HK-2 (cell line): ENCODE results near the gene KCNN3.

Experiments
- DNase-seq: peaks from one replicate; pipeline ENCODE4 v3.0.0-alpha.2; 2018; ENCODE audit not compliant: unreplicated experiment

KCNN3 gene

DNA sequence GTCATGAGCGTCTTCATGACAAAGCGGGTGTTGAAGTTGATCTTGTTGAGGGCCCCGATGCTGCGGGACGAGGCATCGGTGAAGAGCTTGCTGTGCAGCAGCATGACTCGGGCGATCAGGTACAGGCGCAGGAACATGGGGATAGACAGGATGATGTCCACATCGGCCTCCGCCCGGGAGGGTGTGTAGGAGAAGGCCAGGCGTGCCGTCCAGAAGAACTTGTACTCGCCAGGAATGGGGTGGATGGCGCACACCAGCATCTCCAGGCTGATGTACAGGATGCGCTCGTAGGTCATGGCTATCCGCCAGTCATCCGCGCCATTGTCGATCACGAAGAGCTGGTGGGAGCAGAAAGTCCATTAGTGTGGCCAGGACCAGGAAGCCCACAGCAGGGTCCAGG, 98.0 kb downstream of the KCNN3 start:
- no peak for DNase-seq

- no peak for DNase-seq
Measured at GRCh38 chr1:154770897-154771594, 99.0 kb downstream of the KCNN3 start.

GRCh38 chr1:154769193-154769895, 100.7 kb downstream of the KCNN3 start:
- DNase-seq: no peak

GRCh38 chr1:154768456-154769125, 101.5 kb downstream of the KCNN3 start:
- DNase-seq: no peak

DNA sequence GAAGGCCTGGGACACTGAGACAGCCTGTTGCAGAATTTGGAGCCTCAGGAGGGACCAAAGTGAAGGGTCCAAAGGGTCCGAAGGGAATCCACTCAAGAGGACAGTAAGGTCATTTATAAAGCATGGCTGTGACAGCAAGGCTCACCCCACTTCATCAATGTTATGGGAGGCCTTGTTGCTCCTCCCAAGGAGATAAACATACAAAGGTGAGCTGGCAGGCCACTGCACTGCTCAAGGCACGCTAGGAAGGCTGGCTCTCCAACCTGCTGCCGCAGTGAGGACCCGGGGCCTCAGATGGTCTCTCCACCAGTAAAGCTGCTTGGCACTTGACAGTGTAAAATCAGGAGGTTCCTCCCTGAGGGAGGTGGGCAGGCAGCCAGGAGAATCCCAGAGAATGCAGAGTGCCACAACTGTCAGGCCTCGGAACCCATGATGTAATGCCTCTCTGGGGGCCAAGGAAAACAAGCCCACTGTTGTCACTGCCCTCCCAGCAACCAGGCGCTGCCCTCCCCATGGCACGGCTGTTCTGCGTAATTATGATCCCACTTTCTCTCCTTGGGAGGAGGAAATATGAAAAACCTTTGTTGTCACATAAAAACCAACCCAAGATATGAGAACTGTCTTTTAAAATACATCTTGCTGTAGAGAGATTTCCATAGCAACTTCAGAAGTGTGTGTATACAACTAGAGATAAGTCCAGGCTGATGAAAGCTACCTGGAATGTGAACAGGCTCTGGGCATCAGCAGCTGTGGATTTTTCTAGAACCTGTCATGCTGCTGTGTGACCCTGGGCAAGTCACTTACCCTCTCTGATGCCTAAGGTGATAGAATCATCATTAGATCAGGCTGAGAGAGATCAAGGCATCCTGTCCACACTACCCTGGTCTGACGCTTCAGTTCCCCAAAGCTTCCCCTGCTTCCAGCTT, 102.5 kb downstream of the KCNN3 start:
- no peak for DNase-seq

DNA sequence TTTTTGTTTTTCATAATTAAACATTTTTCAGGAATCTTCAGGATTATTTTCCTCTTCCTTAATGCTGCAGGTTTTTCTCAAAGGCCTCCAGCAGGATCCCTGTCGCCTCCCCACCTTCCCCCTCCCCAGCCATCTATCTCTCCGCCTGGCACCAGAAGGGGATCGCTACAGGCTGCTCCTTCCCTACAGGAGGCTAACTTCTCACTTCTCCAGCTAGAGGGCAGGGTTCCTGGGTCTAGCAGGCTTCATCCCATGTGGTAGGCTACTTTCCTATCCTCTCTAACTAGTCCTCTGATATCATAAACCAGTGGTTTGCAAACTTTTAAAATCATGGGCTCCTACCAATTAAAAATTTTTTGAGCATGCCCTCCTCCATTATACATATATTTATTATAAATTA, 104.1 kb downstream of the KCNN3 start:
- peak; percentile 11 for DNase-seq

DNA sequence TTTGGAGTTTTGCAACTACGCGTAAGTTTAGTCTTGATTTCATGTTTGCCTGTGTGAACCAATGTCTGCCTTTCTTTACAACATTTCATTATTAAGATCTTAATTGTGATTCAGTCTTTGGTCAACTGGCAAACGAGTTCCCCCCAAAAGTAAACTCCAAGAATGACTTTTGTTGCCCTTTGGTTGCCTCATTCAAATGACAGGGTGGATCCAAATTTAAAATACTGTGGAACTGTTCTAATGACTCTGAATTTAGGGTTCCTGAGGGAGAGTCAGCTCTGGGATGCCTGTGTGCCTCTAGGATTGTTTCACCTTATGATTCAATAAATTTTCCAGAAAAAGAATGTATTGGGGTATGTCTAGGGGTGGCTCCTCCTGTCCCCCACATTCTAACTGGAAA, 105.3 kb downstream of the KCNN3 start:
- DNase-seq: no peak

DNA sequence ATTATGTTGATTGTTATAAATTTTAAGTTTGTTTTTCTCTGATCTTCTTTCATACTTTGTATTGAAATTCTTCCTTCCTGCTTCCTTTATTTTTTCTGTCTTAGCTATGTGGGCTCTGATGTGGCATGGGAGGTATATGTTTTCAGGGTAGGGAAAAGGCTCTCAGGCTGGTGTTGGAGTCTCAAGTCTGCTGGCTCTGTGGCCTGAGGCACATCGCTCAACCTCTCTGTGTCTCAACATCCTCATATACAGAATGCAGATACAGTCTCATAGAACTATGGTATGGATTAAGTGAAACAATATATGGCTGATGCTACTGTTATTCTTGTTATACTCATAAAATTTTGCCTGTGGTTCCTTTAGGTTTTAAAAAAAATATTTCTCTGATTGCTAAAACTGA, 105.9 kb downstream of the KCNN3 start:
- DNase-seq: no peak

GRCh38 chr1:154760469-154760933, 109.6 kb downstream of the KCNN3 start:
- DNase-seq: peak; percentile 56

GRCh38 chr1:154759793-154760192, 110.3 kb downstream of the KCNN3 start:
- no peak for DNase-seq

DNA sequence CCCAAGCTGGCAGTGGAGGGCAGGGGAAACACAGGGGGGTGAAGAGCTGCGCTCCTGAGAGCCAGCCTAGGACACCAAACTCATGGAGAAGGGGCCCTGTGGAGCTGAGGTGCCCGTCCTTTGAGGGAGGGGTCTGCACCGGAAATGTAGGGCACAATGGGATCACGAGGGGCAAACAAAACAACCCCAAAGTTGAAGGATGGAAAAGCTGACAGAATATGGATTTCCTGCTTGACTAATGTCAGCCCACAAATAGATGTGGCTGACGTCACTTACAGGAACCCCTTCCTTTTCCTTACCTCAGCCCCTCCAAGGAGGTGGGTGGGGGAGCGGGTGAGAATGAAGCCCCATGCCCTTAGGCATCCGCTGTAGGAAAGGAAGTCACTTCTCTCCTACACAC, 110.9 kb downstream of the KCNN3 start:
- DNase-seq: no peak

DNA sequence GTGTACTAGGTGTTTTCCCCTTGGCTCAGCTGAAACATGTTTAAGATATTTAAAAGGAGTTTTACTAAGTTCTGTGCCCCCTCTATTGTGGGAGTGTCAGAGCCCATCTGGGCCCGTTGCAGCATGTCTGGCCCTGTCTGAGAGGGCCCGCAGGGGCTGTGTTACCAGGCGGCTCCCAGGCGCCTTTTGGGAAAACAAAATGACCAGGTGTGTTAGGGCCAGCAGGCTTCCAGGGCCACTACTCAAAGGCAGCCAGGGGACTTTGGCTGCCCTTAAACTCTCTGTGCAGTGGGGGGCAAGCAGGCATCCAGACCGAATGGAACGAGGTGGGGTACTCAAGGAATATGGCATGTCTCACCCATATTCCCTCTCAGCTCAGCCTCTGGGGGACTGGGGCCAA, 111.7 kb downstream of the KCNN3 start:
- no peak for DNase-seq

- DNase-seq: no peak
Measured at GRCh38 chr1:154756793-154757548, 113.1 kb downstream of the KCNN3 start.

GRCh38 chr1:154755858-154756730, 114.0 kb downstream of the KCNN3 start:
- no peak for DNase-seq

DNA sequence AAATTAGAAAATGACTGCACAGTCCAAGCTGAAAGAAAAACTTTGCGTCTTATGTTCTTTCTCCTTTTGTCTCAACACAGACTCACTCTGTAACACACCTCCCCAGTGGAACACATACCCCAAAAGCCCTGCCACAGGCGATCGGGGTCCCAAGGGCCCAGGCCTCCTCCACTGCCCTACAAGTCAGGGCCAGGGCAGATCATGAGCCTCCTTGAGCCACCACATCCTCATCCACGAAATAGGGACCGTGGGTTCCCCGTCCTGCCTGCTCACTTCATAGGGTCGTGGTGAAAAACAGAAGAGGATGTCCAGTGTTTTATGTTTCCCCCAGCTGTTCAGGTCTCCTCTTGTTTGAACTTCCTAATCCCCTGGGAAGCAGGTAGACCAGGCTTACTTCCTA, 116.7 kb downstream of the KCNN3 start:
- DNase-seq: no peak

DNA sequence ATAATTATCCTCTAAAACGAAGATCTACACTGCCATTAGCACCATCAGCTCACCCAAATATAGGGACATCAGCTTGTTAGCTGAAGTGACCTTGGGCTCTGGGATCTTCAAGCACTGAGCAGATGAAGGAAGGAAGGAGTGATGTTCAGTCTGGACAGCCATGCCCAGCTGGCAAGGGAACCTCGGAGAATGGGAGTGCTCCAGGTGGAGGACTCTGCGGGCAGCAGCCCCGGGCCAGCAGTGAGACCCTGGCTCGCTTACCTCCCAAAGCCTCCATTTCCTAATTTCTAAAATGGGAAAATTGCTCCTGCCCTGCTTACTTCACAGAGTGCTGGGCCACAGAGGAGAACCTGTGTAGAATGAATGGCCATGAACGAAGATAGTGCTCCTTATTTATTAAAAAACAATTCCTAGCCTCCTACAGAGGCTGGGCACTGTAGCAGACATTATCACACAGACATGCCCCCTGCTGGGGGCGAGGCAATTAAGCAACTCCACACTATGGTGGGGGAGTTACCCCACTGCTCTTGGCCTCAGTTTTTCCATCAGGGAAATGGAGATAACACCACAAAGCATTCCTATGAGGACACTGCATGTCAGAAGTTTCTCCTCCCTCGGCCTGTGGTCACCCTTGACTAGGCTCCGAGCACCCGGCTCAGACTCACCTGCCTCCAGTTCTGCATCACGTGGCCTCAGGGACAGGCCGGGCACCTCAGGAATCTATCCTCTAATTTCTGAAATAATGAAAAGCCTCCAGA, 117.6 kb downstream of the KCNN3 start:
- no peak for DNase-seq

GRCh38 chr1:154751690-154752089, 118.4 kb downstream of the KCNN3 start:
- DNase-seq: no peak

DNA sequence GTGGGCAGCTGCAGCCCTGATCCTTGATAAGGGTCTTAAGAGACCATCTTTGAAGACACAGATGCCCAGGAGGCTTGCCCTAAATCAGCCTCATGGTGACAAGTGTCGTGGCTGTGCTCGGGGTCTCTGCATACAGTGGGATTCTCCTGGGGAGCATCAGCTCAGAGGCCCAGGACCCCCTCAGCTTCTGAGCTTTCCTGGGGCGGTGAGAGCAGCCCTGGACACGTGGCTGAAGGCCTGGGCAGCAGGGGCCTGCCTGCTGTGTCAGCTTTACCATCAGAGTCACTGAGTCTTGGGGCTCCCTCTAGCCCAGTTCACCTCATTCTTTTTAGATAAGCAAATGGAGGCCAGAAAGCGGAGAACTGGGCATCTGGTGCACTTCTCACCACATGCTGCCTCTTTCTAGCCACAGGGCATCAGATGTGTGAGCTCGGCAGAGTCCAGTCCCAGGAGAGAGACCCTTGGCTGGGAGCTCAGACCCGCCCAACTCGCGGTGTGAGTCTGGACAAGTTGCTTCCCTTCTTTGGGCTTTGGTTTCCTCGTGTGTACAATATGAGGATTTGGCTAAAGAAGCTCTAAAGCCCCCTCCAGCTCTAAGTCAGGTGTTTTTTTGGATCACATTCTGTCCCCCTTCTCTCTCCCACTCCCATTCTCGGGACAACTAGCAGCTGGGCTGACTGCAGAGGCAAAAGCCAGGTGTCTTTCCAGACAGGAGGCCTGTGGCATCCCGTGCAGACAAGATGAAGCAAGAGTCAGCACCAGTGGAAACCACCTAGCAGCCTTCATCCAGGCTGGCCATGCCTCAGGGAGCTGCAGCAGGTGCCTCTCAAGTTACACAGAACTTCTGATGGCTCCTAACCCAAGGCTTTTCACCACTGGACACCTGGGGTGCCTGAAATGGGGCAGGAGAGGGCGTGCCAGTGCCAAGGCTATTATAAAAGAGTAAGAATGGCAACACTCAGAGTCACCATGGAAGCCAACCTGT, 119.1 kb downstream of the KCNN3 start:
- no peak for DNase-seq
